ENCODE measurements around the gene GPBAR1.

GRCh38 chr2:218286570-218287459, 26.0 kb downstream of the GPBAR1 start:
- TF ChIP-seq, protein P1, sequence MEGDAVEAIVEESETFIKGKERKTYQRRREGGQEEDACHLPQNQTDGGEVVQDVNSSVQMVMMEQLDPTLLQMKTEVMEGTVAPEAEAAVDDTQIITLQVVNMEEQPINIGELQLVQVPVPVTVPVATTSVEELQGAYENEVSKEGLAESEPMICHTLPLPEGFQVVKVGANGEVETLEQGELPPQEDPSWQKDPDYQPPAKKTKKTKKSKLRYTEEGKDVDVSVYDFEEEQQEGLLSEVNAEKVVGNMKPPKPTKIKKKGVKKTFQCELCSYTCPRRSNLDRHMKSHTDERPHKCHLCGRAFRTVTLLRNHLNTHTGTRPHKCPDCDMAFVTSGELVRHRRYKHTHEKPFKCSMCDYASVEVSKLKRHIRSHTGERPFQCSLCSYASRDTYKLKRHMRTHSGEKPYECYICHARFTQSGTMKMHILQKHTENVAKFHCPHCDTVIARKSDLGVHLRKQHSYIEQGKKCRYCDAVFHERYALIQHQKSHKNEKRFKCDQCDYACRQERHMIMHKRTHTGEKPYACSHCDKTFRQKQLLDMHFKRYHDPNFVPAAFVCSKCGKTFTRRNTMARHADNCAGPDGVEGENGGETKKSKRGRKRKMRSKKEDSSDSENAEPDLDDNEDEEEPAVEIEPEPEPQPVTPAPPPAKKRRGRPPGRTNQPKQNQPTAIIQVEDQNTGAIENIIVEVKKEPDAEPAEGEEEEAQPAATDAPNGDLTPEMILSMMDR (IDR thresholded peaks at IDR 0.05): no peak
- TF ChIP-seq POLR2A (IDR thresholded peaks at IDR 0.05): no peak

Data from testis (tissue), 2 donors.